Glutamatergic neuron (in vitro differentiated cells): ENCODE measurements around the gene OTOS. TPM values are rescaled to one million over a fixed set of nuclear protein-coding genes. Genes with fewer than 3 reads are reported as not detected.
A peak's percentile ranks its signal among the peaks of the same experiment; 100 is the strongest.

Source experiments
- DNase-seq: peaks from one replicate; pipeline ENCODE4 v3.0.0; 2022
- H3K27ac Mint-ChIP-seq: one replicate; pipeline ENCODE4 v1.8.0; 2020; ENCODE audit warnings: mild to moderate bottlenecking, mixed read lengths, inconsistent platforms; ENCODE audit not compliant: unreplicated experiment
- H3K27me3 Mint-ChIP-seq: one replicate; pipeline ENCODE4 v1.8.0; 2020; ENCODE audit warnings: mild to moderate bottlenecking, moderate library complexity, mixed read lengths, inconsistent platforms; ENCODE audit not compliant: unreplicated experiment
- H3K36me3 Mint-ChIP-seq: one replicate; pipeline ENCODE4 v1.8.0; 2020; ENCODE audit warnings: mild to moderate bottlenecking, mixed read lengths, inconsistent platforms; ENCODE audit not compliant: unreplicated experiment
- H3K4me1 Mint-ChIP-seq: one replicate; pipeline ENCODE4 v1.8.0; 2020; ENCODE audit warnings: mild to moderate bottlenecking, low read depth, mixed read lengths, inconsistent platforms; ENCODE audit not compliant: unreplicated experiment
- H3K4me3 Mint-ChIP-seq: one replicate; pipeline ENCODE4 v1.8.0; 2020; ENCODE audit warnings: mild to moderate bottlenecking, mixed read lengths, inconsistent platforms; ENCODE audit not compliant: unreplicated experiment
- H3K9me3 Mint-ChIP-seq: one replicate; pipeline ENCODE4 v1.8.0; 2020; ENCODE audit warnings: mild to moderate bottlenecking, moderate library complexity, mixed read lengths, inconsistent platforms; ENCODE audit not compliant: unreplicated experiment
- CTCF ChIP-seq: fragments of 200-600 bp; sonication (generic); IDR thresholded peaks from one replicate; pipeline ENCODE4 v1.5.0; 2021; ENCODE audit not compliant: partially characterized antibody, unreplicated experiment
- total RNA-seq: library from RNA; stranded (reverse); fragmentation: NEBNext Ultra II Directional; extraction: Animal tissue kit (Norgen Biotek cat#: 25700); gene quantifications from one replicate; pipeline ENCODE4 v1.2.1, GENCODE V29; 2021; ENCODE audit not compliant: unreplicated experiment

The OTOS gene
- total RNA-seq, 1 donor from 2014 or later: not detected

- Mint-ChIP-seq H3K36me3 (no peaks in the 10 kb centered on the region), H3K27me3 (peaks cover 10% of the 10 kb centered on the region), H3K4me3 (no peak overlapping the region), H3K9me3 (peaks cover 2% of the 10 kb centered on the region), H3K4me1 (peaks cover 15% of the 10 kb centered on the region), H3K27ac (no peak overlapping the region)
- TF ChIP-seq CTCF: no peak
- DNase-seq: no peak
Measured at GRCh38 chr2:240144649-240145261, 4.3 kb upstream of the OTOS start.

- Mint-ChIP-seq H3K4me3 (no peak overlapping the region), H3K9me3 (peaks cover 3% of the 10 kb centered on the region), H3K27ac (no peak overlapping the region), H3K4me1 (peaks cover 15% of the 10 kb centered on the region), H3K36me3 (no peaks in the 10 kb centered on the region), H3K27me3 (peaks cover 10% of the 10 kb centered on the region)
- peak; percentile 92 for DNase-seq
- peak; percentile 97 for TF ChIP-seq CTCF
Measured at GRCh38 chr2:240143801-240144648, 3.6 kb upstream of the OTOS start.

GRCh38 chr2:240143276-240143675, 2.8 kb upstream of the OTOS start:
- Mint-ChIP-seq H3K27ac (no peak overlapping the region), H3K4me3 (no peak overlapping the region), H3K9me3 (peaks cover 8% of the 10 kb centered on the region), H3K36me3 (no peaks in the 10 kb centered on the region), H3K27me3 (peaks cover 10% of the 10 kb centered on the region), H3K4me1 (peaks cover 12% of the 10 kb centered on the region)
- TF ChIP-seq CTCF: no peak
- DNase-seq: no peak

- H3K36me3 Mint-ChIP-seq: no peaks in the 10 kb centered on the region
- H3K4me3 Mint-ChIP-seq: no peak overlapping the region
- H3K27me3 Mint-ChIP-seq: peaks cover 10% of the 10 kb centered on the region
- DNase-seq: no peak
- H3K4me1 Mint-ChIP-seq: peaks cover 12% of the 10 kb centered on the region
- H3K9me3 Mint-ChIP-seq: peaks cover 8% of the 10 kb centered on the region
- H3K27ac Mint-ChIP-seq: no peak overlapping the region
- no peak for TF ChIP-seq CTCF
Measured at GRCh38 chr2:240142859-240143258, 2.4 kb upstream of the OTOS start.

GRCh38 chr2:240142256-240142775, 1.9 kb upstream of the OTOS start:
- H3K27ac Mint-ChIP-seq: no peak overlapping the region
- no peak for TF ChIP-seq CTCF
- DNase-seq: no peak
- H3K27me3 Mint-ChIP-seq: peaks cover 9% of the 10 kb centered on the region
- H3K4me1 Mint-ChIP-seq: peaks cover 10% of the 10 kb centered on the region
- no peak overlapping the region for H3K4me3 Mint-ChIP-seq
- peaks cover 8% of the 10 kb centered on the region for H3K9me3 Mint-ChIP-seq
- no peaks in the 10 kb centered on the region for H3K36me3 Mint-ChIP-seq
